Activated CD4-positive, CD25-positive, alpha-beta regulatory T cell (primary cell): Measurements from ENCODE around the gene UROC1.

Experiments
- DNase-seq, 4 experiments: peaks; one replicate each; lab custom pipeline; 2025; lab: John Stamatoyannopoulos, UW

The UROC1 gene

DNA sequence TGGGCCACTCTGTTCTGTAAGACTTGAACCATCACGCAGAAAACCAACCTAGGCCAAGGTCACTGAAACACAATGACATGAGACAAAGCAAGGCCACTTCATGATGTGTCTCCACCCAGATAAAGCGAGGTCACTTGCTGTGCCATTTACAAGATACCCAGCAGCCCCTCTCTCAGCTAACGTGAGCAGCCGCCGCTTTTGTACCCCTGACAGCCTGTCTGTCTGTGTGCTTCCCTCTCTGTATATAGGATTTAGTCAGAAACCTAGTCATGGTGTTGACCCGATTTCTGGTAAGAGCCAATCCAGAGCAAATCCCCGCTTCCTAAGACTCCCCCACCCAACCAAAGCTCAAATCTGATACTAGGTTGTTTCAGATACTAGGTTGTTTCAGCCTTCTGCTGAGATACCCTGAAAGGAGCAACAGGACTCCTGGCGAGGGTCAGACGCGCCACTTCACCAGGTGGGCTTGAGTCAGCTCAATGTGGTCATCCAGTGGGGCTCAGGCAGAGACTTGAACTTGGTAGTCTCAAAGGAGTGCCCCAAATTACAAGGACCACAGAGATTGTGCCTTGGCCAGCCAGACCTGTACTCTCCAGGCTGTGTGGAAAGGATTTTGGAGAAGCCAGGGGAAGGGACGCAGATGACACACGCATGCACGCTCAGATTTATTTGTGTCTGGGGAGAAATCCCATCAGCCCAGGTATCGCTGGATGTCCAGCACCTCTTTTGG, 38.8 kb downstream of the UROC1 start:
- DNase-seq = no peak

DNA sequence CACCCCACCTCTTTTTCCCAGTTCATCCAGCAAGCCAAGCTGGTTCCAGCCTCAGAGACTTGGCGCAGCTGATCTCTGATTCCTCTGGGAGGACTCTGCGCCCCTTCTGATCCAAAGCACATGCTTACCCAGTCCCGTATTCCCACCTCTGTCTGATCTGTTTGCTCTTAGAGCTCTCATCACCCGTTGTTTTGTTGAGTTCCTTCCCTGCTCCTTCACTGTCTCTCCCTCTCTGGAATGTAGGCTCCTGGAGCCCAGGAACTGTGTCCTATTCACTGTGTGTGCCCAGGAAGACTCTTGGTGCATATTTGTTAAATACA, 40.6 kb downstream of the UROC1 start:
- no peak for DNase-seq

DNA sequence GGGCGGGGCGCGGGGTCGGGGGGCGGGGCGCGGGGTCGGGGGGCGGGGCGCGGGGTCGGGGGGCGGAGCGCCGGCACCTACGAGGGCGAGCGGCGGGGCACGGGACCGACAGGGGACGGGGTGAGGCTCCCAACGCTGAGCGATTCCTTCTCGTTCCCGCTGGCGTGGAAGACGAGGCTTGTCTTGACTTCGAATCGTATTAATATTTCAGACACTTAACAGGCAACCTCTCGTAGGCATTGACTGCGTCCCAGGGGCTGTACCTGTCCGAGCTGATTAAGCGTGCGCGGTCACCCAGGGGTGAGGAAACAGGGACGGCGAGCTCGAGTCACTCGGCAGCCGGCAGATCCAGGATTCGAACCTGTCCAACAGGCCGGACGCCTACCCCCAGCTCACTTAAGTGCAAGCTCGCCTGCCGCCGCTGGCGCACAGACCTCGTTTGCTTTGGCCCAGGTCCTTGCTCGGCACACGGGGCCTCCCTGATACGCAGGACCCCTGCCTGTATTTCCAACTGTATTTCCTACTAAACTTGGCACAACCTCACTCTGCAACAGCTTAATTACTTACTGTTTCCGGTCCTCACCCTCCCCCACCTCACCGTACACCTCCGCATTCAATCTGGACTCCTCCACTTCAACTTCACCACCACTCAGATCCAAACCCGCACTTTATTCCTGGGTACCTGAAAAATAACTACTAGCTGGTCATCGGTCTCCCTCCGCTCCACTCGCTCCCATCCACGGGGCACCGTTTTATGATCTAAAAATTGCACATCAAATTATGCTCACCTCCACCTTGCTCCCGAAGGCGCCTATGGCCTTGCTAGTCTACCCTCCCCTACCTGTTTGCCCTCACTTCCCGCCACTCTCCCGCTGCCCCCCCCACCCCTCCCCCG, 41.2 kb downstream of the UROC1 start:
- DNase-seq = peak in 1 of 4 experiments; percentile 43

DNA sequence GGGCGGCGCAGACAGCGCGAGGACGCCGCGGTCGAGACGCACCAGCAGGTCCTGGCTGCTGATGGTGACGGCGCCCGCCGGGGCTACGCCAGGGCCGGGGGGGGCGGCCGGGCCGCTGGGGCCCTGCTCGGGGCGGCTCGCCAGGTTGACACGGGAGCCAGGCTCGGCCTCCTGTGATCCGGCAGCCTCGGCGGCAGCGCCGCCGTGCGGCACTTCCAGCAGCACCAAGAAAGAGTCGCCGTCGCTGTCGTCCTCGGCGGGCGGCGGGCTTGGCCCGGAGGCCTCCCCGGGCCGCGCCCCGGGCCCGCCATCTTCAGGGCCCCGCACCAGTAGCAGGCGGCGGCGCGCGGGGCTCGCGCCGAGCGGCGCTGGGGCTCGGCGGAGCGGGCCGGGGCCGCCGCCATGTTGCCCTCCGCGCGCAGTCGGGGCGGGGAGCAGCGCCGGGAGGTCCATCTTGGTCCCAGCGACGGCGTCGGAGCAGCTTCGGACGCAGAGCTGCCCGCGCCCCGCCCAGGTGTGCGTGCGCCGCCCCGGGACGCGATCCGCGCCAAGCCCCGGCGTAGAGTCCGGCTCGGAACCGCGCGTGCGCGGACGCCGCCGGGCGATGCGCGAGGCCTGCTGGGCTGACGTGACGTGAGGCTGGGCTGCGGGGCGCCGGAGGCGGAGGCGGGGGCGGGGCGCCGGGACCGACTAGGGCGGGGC, 42.0 kb downstream of the UROC1 start, which contains the start of gene ZXDC:
Gene ZXDC (minus strand): TSS at position 479 of the 702 bp plus-strand sequence. CDS start 26 bp downstream, at position 453.
- peak; percentile 80 to 94 (median 86) for DNase-seq

DNA sequence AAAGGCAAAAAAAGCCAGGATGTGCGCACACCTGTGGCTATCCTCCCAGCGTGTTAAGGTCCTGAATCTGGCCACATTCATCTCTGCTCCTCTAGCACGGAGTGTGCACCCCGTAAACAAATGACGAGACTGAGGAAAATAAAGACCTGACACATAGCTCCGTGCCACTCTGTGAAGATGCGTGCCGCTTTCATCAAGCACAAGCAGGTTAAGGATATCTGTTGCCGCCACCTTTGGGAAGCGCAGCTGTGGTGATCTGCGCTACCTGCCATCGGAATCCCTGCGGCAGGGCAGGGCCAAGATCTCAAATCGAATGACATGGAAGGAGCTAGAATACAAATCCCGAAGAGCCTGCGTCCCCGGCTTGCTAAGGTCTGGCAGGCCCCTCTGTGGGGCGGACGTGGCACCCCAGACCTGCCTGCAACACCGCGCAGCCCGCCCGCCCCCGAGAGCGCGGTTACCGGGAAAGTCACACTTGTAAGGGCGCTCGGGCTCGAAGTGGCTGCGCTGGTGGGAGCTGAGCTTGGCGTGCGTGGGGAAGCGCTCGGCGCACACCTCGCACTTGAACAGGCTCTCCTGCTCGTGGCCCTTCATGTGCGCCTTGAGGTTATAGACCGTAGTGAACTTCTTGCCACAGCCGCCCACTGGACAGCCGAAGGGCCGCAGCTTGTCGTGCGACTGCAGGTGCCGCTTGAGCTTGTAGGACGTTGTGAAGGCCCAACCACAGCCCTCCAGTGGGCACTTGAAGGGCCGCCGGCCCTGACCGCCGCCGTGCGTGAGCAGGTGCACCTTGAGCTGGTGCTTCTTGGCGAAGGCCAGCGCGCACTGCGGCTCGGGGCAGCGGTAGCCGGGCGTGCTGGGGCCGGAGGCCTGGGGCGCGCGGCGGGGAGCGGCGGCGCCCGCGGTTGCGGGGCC, 42.8 kb downstream of the UROC1 start:
- DNase-seq = peak in 1 of 4 experiments; percentile 16

DNA sequence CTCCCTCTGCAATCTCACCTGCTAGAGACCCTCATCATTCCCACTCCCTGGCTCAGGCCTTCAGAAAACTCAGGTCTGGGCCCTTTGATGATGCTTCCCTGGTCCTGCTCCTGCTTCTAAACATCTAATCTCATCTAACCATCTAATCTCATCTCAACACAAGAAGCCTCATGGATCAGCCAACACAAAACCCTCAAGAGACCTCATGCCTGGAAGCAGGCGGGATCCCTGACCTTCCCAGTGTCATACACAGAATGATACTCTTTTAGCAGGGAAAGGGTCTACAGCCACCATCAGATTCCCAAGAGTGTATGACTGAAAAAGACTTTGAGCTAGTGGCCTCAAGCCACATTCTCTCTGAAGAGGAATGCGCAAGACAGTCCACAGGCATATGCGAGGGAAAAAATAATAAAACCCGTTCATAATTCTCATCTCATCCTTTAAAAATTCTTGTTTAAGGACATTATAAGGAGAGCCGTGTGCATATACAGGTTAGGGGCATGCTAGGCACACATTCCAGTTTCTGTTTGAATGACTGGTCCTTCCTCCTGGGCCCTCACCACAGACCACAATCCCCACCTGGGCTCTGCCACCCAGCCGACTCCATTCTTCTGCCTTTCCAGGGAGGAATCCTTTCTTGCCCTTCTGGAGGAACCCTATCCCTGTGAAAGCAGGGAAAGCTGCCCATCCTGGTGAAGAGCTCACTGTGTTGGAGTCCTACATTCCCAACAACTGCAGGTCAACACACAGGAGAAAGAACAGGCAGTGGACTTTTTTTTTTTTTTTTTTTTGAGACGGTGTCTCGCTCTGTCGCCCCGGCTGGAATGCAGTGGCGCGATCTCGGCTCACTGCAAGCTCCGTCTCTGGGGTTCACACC, 44.0 kb downstream of the UROC1 start:
- no peak for DNase-seq

DNA sequence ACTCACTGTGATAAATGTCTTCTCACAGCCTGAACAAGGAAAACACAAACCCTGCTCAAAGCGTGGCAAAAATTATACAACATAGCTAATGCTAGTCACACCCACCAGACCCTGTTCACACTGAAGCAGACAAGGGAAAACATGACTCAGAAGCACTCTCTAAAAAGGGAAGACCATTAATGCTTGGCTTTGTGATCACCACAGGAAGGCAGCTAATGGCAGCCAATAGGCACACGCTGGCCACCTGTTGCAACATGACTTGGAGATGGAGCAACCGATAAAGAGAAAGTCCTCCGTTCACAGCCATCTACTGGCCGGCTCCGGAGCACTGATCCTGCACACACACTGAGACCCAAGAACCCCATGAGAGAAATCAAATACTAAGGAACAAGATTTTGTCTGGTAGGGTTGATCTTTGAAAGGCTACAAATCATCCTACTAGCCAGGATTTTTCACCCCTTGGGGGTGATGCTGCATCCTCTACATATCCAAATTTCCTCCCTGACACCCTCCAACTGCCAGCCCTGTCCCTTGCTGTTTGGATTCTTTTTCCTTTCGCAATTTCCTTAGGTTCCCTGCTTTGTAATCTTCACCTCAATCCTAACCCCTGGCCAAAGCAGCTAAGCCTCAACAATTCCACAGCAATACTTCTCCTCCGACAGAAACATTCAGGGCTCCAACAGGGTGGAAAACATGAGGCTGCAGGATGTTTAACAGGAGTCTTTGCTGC, 45.1 kb downstream of the UROC1 start:
- no peak for DNase-seq

DNA sequence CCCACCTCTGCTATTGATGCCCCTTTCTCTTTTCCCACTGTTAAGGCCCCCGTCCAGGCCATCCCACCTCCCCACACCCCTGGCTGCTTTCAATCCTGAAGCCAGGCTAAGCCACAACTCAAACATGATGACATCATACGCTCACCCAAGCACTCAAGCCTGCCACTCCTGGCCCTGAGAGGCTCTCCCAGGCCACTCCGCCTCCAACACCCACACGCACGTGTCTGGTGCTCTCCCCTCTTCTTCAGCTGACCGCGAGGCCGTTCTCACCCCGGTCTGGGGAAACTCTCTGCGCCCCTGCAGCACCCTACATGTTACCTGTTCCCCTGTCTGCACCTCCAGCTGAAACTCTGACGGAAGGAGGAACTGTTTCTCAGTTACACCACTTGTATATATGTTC, 48.1 kb downstream of the UROC1 start:
- DNase-seq = no peak

DNA sequence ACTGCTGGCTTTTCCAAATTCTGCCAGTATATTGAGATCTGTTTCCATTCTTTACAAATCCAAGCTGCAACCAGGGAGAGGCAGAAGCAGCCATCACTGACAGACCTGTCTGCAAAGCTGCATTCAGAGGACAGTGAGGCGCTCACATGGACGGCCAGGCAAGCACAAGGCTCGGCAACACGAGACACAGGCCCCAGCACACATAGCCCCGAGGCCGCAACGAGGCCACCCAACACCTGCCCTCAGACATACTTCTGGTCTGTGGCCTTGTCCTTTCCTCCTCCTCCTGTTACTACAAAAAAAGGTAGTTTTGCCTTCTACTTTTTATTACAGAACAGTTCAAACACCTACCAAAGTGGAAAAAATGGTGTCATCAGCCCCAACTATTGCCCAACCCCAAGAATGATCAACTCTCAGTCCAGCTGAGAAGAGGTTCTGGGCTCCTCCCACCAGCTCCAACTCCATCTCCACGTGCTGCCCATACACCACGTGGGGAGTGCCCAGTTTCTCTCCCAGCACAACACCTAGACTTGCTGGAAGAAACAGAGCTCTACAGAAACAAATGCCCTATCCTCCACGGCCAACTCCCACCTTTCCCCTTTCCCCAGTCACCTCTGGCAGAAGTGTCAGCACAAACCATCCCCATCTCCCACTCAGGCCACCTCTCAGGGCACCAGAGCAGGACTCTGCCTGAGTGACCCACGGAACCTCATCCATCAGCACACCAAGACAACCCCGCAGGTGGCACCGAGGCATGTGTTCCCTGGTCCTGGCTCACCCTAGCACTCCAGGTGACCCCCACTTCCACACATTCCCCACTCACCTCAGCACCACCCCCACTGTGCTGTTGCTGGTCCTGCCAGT, 49.3 kb downstream of the UROC1 start:
- DNase-seq = no peak

DNA sequence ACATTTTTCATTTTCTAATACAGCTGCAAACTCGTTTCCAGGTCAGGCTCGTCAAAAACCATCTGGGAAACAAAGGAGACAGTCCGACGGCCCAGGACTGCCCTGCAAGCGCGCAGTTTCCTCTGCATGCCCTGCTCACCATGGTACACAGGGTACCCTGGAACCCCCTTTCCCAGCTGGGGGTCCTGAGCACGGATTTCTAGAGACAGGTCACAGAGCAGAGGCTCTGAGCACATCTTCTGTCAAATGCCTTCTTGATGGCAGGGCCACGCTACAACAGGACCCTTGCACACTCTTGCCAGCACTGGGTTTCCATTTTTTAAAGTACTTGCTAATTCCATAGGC, 50.0 kb downstream of the UROC1 start:
- no peak for DNase-seq

DNA sequence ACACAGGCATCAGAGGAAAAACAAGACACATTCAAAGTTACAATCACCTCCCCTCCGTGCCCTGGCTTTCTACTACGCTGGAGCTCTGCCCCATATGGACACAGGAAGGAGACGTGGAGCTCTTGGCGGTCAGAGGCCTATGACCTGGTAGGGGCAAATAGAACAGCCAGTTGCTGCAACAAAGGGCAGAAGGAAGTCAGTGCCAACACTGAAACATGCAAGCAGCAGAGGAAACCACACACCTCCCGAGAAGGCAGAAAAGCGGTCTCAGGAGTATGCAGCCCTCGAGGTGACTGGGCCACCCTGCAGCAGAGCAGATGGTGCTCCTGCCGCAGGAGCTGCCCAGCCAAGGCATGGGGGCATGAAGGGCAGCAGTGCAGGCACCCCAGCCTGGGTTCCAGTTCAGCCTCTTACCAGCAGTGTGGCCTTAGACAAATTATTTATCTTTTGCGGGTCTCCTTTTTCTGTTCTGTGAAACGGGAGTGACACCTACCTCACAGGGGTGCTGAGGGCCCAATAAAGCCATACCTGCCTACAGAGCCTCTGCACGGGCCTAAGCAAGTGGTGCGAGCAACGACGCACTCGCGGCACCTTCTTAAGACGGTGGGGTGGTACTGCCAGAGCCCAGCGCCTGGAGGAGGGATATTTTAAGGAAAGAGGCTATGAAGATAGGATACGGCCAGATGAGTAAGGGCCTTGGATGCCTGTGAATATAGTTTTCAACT, 50.5 kb downstream of the UROC1 start:
- no peak for DNase-seq

DNA sequence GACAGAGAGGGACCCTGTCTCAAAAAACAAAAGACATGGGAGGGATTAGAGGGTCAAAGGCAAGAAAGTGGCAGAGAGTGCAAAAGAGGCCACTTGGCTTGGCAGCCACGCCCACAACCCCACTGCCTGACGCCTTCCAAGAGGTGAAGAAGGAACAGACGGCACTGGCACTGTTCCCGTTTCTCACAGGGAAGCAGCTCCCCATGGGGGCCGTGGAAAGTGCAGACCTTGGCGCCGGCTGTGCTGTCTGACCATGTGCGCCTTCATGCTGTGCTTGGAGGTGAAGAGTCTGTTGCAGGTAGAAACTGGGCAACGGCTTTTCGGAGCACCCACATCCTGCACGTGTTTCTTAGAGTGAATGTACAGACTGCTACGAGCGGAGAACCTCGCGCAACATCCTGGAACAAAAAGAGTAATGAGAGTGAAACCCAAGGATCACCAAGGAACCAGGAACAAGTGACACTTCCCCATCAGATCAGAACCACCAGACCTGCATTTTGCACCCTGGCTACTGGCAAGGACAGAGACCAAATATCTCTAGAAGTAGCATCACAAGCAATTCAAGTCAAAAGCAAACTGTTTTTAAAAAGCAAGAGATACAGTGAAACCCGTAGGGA, 51.5 kb downstream of the UROC1 start:
- no peak for DNase-seq

DNA sequence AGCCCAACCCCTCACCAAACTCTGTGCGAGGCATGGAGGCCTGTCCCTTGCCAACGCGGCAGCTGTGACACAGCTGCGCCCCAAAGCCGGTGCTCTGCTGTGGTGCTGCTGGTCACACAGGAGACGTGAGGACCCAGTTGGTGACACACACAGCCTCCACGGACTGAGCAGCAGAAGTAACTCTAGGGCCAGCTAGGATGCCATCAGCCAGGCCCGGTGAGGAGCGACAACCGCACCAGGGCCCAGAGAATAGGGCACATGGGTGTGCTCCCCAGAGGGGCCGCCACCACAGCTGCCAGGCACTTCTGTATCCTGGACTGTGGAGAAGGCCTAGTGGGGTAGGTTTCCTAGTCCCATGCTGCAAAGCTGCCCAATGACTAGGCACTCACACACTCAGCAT, 52.6 kb downstream of the UROC1 start:
- no peak for DNase-seq

DNA sequence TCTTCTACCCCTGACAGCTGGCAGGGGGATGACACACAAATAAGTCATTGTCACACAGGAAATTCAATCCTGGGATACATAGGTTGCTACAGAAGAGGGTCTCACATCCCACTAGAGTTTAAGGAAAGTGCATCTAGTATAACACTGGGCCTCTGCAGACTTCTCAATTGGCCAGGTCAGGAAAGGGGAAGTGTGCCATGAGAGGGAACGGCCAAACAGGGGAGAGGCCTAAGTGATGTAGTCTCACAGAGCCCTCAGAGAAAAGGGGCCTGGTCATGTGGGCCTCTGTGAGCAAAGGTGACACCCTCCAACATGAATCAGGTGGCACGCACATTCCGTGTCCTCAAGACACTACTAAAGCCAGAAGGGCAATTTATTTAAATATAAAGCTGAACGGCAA, 53.1 kb downstream of the UROC1 start:
- no peak for DNase-seq

DNA sequence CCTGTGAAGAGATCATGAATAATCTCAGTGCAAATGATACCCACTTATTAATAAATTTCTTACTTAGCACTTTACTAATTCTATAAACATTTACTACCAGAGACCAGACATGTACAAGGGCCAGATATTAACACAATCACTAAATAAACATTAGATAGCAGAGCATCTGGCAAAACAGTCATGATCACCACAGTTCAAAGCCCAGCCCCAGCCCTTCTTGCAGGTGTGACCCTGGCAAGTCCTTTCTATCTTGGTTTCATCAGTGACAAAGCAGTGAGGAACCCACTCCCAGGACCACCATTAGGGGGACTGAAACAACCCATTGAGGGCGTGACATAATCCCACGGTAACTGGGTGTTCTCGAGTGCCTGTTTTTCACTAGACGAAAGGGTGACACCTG, 53.5 kb downstream of the UROC1 start:
- no peak for DNase-seq

DNA sequence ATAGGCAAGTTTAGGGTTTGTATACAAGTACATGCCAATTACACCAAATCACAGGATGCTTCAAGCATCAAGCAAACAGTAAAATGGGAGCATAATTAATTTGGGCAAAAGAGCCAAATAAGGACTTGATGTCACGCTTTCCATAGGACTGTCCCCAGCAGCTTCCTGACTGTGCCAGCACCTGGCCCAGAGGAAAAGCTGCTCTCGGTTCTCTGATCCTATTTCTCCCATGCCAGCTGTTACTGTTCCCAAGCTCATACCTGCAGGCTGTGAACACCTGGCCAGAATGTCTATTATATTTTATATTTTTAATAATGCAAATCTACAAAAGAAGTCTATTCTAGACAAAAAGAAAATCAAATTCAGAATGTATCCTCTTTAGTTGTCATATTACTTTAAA, 54.1 kb downstream of the UROC1 start:
- no peak for DNase-seq

DNA sequence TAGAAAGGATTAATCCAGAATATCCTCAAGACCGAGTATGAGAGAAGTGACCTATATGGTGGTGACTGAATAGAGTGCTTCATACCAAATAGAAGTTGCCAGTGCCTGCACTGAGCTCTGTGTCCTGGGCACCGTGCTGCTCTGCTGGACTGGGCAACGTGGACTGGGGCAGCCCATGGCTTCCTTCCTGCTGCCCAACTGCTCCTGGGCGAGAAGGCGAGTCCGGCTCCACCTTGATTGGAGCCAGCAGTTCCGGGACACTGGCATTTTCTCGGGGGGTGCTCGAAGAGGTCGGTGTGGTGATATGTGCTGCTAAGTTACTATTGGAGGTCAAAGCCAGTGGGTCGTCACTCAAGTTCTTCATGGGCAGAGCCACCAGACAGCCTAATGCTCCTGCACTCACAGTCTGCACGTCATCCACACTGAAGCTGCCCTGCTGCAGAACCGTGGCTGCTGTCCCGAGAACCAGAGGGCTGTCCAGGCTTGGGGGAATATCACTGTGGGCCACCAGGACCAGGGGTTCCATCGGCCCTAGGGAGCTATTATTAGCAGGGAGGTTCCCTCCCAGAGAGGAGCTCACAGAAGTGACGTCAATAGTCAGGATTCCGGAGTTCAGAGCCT, 56.0 kb downstream of the UROC1 start:
- DNase-seq = no peak

DNA sequence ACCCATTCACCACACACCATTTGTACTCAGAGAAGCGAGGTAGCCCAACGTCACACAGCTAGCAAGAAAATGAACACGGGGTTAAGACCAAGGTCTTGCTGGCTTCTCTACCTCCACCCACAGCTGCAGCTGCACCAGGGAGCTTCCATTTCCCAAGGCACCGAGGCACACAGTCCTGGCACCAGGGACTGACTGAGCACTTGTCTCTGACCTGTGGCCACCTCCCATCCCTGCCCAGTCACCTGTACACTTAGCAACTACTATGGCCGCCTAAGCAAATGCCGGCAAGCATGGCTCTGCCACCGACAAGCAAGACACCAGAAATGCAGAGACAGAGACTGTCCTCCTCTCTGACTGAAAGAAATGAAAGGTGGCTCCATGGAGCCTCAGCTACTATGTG, 57.2 kb downstream of the UROC1 start:
- no peak for DNase-seq
